HG03439 (cell line): Measurements from ENCODE around the gene VAPB.

ENCODE experiments used
- ATAC-seq: cut with Tn5 transposase; IDR thresholded peaks from one replicate; pipeline ENCODE4 v1.9.1; 2021; ENCODE audit warnings: mild to moderate bottlenecking, moderate library complexity; ENCODE audit not compliant: unreplicated experiment

VAPB gene

DNA sequence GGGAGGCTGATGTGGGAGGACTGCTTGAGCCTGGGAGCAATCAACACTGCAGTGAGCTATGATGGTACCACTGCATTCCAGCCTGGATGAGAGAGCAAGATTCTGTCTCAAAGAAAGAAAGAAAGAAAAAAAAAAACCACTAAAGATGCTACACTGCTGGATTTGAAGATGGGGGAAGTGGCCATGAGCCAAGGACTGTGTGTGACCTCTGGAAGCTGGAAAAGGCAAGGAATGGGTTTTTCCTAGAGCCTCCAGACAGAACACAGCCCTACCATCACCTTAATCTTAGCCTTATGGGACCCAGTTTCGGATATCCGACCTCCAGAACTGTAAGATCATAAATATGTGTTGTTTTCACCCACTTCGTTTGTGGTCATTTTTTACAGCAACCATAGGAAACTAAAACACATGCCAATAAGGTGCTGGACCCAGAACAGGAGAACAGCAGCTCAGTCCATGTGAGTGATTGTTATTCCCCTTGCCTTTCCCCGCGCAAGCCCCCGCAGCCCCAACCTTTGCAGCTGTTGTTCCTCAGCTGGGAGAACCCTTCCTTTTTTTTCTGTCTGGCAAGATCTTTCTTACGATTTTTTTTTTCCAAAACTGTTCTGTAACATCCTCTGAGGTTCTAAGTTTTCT lies 11.1 kb upstream of the VAPB start:
- ATAC-seq = no peak

DNA sequence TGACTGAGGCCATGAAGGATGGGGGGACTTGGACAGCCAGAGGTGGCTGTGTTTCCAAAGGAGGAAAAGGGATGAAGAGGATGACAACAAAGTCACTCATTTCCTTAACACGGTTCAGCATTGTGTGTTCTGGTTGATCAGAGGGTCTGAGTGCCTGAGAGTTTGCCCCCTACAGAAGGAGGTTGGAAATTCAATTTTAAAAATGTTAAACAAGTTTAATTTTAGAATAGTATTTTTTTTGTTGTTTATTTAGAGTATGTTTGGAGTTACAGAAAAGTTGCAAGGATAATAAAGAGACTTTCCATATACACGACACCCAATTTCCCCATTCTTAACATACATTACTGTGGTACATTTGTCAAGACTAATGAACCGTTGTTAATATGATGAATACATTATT lies 10.3 kb upstream of the VAPB start:
- ATAC-seq = no peak

GRCh38 chr20:58381627-58382026 lies 7.4 kb upstream of the VAPB start:
- ATAC-seq = no peak

DNA sequence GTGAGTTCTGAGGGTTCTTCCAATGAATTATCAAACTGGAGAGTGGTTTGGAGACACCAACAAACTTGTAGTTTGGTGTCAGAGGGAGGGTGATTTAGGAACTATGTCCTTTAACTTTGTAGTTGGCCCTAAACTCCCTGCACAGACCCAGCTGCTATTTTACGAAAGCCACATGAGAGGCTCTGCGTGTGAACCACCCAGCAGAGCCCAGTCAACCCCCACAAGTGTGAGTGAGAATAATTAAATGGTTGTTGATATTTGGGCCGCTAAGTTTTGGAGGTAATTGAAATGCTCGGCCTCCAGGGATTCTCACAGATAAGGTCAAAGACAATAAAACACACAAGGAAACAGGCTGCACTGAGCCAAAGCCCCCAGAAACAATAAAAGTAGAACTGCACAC lies 6.9 kb upstream of the VAPB start:
- no peak for ATAC-seq

GRCh38 chr20:58384821-58385220 lies 4.2 kb upstream of the VAPB start:
- no peak for ATAC-seq

DNA sequence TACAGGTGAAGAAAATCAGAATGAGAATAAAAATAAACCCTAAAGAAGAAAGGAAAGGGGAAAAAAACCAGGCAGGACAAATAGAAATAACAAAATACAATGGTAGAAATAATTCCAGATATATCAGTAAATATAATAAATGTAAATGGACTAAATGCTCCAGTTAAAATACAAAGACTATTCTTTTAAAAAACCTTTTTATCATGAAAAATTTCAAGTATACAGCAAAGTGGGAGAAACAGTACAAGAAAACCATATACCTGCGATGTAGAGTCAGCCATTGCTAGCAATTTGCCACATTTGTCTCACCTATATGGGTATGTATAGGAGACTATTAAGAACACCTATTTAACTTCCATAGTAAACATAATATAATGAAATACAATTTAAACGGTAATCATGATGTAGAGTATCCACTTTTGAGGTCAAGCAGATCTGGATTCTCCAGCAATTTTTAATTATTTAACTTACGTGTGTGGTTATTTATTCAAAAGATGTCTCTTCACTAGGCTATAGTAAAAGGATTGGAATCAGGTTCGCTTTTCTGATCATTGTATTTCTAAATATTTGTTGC lies 914 bp upstream of the VAPB start:
- no peak for ATAC-seq

- ATAC-seq = peak; percentile 32
These were observed 417 bp downstream of the VAPB start for GRCh38 chr20:58389324-58389967.

- ATAC-seq = no peak
These were observed 1.1 kb downstream of the VAPB start for GRCh38 chr20:58389968-58390658.

- no peak for ATAC-seq
These were observed 1.6 kb downstream of the VAPB start for GRCh38 chr20:58390659-58391035.

- no peak for ATAC-seq
These were observed 3.3 kb downstream of the VAPB start for GRCh38 chr20:58392286-58392685.

GRCh38 chr20:58393299-58393698 lies 4.3 kb downstream of the VAPB start:
- ATAC-seq = no peak

- ATAC-seq = no peak
These were observed 5.8 kb downstream of the VAPB start for GRCh38 chr20:58394801-58395200.

- ATAC-seq = no peak
These were observed 6.6 kb downstream of the VAPB start for GRCh38 chr20:58395604-58396003.

DNA sequence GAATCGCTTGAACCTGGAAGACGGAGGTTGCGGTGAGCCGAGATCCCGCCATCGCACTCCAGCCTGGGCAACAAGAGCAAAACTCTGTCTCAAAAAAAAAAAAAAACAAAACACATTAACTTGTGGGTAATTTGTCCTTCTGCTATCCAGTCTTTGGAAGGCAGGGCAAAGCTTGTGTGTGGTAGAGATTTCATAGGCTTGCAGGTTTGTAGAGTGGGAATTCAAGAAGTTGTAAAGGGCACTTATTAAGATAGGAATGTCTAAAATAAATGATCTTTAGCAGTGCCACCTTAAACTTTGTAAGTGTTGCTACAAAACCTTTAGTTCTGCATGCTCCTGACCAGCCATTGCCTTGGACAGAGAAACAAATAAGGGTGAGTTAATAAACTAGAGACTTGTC lies 8.4 kb downstream of the VAPB start:
- no peak for ATAC-seq

DNA sequence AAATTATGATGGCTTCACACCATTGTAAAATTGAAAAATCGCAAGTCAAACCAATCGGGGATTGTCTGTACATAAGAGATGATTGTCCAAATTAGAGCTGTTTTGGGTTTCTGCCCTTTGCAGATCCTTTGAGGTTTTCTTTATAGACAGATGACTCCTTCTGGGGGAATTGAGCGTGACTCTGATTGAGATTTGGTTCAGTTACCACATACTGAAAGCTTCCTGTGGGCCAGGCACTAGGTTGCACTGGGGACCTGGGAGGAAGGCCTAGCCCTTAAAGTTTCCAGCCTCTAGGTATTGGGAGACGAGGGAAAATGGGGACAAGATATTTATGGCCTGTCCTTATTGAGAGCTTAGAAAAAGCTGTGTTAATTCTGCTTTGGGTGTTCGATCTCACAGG lies 9.2 kb downstream of the VAPB start:
- ATAC-seq = no peak

GRCh38 chr20:58399926-58400325 lies 10.9 kb downstream of the VAPB start:
- no peak for ATAC-seq

DNA sequence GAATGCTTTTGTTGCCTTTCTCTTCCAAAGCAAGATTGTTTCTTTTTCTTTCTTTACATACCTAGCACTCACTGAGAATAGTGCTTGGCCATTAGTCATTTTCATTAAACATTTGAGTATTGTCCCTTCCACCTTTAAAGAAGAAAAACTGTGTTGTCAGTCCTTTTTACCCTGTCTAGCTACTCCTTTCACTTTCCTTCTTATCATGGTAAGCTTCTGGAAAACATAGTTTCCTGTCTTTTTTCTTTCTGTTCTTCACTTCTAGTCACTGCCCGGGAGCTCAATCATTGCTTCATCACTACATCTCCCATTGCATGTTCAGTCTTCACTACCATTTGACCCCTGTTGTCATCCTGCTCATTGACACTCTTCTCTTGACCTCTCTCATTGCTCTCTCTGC lies 12.1 kb downstream of the VAPB start:
- no peak for ATAC-seq

DNA sequence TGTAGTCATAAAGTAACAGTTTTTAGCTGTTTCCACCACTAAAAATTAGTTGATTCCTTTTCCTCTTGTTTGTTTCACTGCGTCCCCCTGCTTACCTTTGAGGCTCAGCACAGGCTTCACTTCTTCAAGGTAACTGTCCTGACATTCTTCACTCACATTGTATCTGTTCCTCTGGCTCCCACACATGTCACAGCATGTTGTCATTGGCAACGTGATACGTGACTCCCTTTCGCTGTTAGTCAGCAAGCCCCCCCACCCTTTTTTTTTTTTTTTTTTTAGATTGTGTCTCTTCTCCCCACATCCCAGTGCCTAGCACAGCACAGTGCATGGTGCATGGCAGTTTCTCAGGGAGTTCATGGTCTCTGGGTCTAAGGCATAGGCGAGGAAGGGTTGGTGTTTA lies 13.3 kb downstream of the VAPB start:
- ATAC-seq = no peak

DNA sequence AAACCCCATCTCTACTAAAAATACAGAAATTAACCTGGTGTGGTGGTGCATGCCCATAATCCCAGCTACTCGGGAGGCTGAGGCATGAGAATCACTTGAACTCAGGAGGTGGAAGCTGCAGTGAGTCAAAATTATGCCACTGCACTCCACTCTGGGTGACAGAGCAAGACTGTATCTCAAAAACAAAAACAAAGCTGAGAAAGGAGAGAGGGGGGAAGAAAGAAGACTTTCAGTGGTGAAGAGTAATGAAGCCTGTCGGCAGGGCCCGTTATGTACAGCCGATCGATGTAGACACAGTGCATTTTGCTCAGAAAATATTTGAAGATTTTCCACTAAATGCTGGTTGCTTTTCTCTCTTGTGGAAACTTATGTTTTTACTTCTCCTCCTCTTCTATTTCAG lies 13.8 kb downstream of the VAPB start:
- no peak for ATAC-seq

DNA sequence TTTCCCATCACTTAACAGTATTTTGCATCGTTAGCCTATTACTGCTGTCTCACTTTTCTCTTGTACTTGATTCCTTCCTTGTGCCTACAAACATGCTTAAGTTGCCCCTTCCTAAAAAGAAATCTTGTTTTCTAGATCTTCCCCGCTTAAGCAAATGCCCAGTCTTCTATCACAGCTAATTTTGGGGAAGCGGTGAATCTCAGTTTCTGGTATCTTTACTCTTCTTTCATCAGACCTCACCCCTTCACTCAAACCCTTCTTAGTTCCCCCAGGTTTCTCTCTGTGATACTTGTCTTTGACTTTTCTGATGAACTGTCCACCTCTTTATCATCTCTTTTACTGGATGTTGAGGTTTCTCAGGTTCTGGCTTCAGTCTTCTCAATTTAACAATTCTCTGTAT lies 14.2 kb downstream of the VAPB start:
- no peak for ATAC-seq

DNA sequence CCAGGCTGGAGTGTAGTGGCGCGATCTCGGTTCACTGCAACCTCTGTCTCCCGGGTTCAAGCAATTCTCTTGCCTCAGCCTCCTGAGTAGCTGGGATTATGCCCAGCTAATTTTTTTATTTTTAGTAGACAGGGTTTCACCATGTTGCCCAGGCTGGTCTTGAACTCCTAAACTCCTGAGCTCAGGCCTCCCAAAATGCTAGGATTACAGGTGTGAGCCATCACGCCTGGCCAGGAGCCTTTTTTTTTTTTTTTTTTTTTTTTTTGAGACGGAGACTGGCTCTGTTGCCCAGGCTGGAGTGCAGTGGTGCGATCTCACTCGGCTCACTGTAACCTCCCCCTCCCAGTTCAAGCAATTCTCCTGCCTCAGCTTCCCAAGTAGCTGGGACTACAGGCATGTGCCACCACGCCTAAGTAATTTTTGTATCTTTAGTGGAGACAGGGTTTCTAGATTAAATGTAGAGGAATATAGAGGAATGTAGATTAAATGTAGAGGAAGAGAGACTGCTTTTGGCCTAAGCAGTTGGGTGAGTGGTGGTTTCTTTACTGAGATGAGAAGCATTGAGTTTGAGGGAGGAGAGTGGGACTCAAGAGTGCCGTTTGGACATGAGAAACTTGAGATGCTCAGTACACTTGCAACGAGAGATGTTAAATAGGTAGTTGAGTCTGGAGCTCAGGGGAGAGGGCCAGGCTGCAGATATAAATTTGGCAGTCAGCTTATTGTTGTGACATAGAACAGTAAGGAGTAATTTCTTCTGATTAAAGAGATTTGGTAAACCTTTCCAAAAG lies 16.7 kb downstream of the VAPB start:
- ATAC-seq = no peak
